ENCODE data around the gene PCCA.

Gene PCCA

GRCh38 chr13:100088644-100089464 is at the start of gene PCCA:
Gene PCCA, plus strand, starts transcription at chr13:100089093. Its CDS starts 28 bp downstream, at chr13:100089121.
- Histone ChIP-seq H3K27me3 (ENCODE audit: insufficient read depth, low read length) (no peaks in the 10 kb centered on the region), H3K27ac (ENCODE audit: low read depth, low read length) (peak within 1 kb of the TSS; percentile 11), H3K36me3 (ENCODE audit: insufficient read depth, low read length) (no peaks in the 10 kb centered on the region), H3K4me1 (ENCODE audit: control insufficient read depth, insufficient read depth, low read length, unreplicated experiment) (peaks cover 16% of the 10 kb centered on the region), H3K79me2 (ENCODE audit: control insufficient read depth, insufficient read depth, low read length, unreplicated experiment) (peaks cover 33% of the 10 kb centered on the region), H3K4me3 (ENCODE audit: low read depth, low read length) (peak within 1 kb of the TSS; percentile 80), H2AFZ (ENCODE audit: low read length, unreplicated experiment) (peak within 1 kb of the TSS; percentile 31)

- peaks cover 8% of the 10 kb centered on the region for H3K4me1 ChIP-seq (ENCODE audit: control insufficient read depth, insufficient read depth, low read length, unreplicated experiment)
- H3K27ac ChIP-seq (ENCODE audit: low read depth, low read length), result no peak overlapping the region
- H3K27me3 ChIP-seq (ENCODE audit: insufficient read depth, low read length), result no peaks in the 10 kb centered on the region
- H3K36me3 ChIP-seq (ENCODE audit: insufficient read depth, low read length), result no peaks in the 10 kb centered on the region
- H3K79me2 ChIP-seq (ENCODE audit: control insufficient read depth, insufficient read depth, low read length, unreplicated experiment), result no peaks in the 10 kb centered on the region
- H3K4me3 ChIP-seq (ENCODE audit: low read depth, low read length), result peak overlapping the region; percentile 50
- H2AFZ ChIP-seq (ENCODE audit: low read length, unreplicated experiment), result peak overlapping the region; percentile 80
Measured at GRCh38 chr13:100039740-100040139, 49.2 kb upstream of the PCCA start.

- H2AFZ ChIP-seq (ENCODE audit: low read length, unreplicated experiment), result peak overlapping the region; percentile 80
- H3K27me3 ChIP-seq (ENCODE audit: insufficient read depth, low read length), result no peaks in the 10 kb centered on the region
- H3K4me1 ChIP-seq (ENCODE audit: control insufficient read depth, insufficient read depth, low read length, unreplicated experiment), result peaks cover 8% of the 10 kb centered on the region
- H3K79me2 ChIP-seq (ENCODE audit: control insufficient read depth, insufficient read depth, low read length, unreplicated experiment), result no peaks in the 10 kb centered on the region
- H3K4me3 ChIP-seq (ENCODE audit: low read depth, low read length), result peak overlapping the region; percentile 50
- H3K27ac ChIP-seq (ENCODE audit: low read depth, low read length), result no peak overlapping the region
- no peaks in the 10 kb centered on the region for H3K36me3 ChIP-seq (ENCODE audit: insufficient read depth, low read length)
Measured at GRCh38 chr13:100040196-100040595, 48.7 kb upstream of the PCCA start.

GRCh38 chr13:100044936-100045335 is 44.0 kb upstream of the PCCA start:
- H3K36me3 ChIP-seq (ENCODE audit: insufficient read depth, low read length), result no peaks in the 10 kb centered on the region
- no peak overlapping the region for H3K4me3 ChIP-seq (ENCODE audit: low read depth, low read length)
- H3K4me1 ChIP-seq (ENCODE audit: control insufficient read depth, insufficient read depth, low read length, unreplicated experiment), result peaks cover 3% of the 10 kb centered on the region
- H3K79me2 ChIP-seq (ENCODE audit: control insufficient read depth, insufficient read depth, low read length, unreplicated experiment), result no peaks in the 10 kb centered on the region
- H3K27ac ChIP-seq (ENCODE audit: low read depth, low read length), result no peak overlapping the region
- no peak overlapping the region for H2AFZ ChIP-seq (ENCODE audit: low read length, unreplicated experiment)
- H3K27me3 ChIP-seq (ENCODE audit: insufficient read depth, low read length), result no peaks in the 10 kb centered on the region

- Histone ChIP-seq H3K4me1 (ENCODE audit: control insufficient read depth, insufficient read depth, low read length, unreplicated experiment) (no peaks in the 10 kb centered on the region), H3K36me3 (ENCODE audit: insufficient read depth, low read length) (no peaks in the 10 kb centered on the region), H2AFZ (ENCODE audit: low read length, unreplicated experiment) (no peak overlapping the region), H3K27ac (ENCODE audit: low read depth, low read length) (no peak overlapping the region), H3K79me2 (ENCODE audit: control insufficient read depth, insufficient read depth, low read length, unreplicated experiment) (no peaks in the 10 kb centered on the region), H3K4me3 (ENCODE audit: low read depth, low read length) (no peak overlapping the region), H3K27me3 (ENCODE audit: insufficient read depth, low read length) (no peaks in the 10 kb centered on the region)
Measured at GRCh38 chr13:100045355-100045754, 43.5 kb upstream of the PCCA start.

- H3K79me2 ChIP-seq (ENCODE audit: control insufficient read depth, insufficient read depth, low read length, unreplicated experiment), result no peaks in the 10 kb centered on the region
- no peak overlapping the region for H2AFZ ChIP-seq (ENCODE audit: low read length, unreplicated experiment)
- no peaks in the 10 kb centered on the region for H3K4me1 ChIP-seq (ENCODE audit: control insufficient read depth, insufficient read depth, low read length, unreplicated experiment)
- H3K27me3 ChIP-seq (ENCODE audit: insufficient read depth, low read length), result no peaks in the 10 kb centered on the region
- no peak overlapping the region for H3K27ac ChIP-seq (ENCODE audit: low read depth, low read length)
- H3K4me3 ChIP-seq (ENCODE audit: low read depth, low read length), result no peak overlapping the region
- H3K36me3 ChIP-seq (ENCODE audit: insufficient read depth, low read length), result no peaks in the 10 kb centered on the region
Measured at GRCh38 chr13:100051070-100051469, 37.8 kb upstream of the PCCA start.

- Histone ChIP-seq H3K4me1 (ENCODE audit: control insufficient read depth, insufficient read depth, low read length, unreplicated experiment) (no peaks in the 10 kb centered on the region), H3K79me2 (ENCODE audit: control insufficient read depth, insufficient read depth, low read length, unreplicated experiment) (no peaks in the 10 kb centered on the region), H3K36me3 (ENCODE audit: insufficient read depth, low read length) (no peaks in the 10 kb centered on the region), H3K27ac (ENCODE audit: low read depth, low read length) (no peak overlapping the region), H2AFZ (ENCODE audit: low read length, unreplicated experiment) (no peak overlapping the region), H3K4me3 (ENCODE audit: low read depth, low read length) (no peak overlapping the region), H3K27me3 (ENCODE audit: insufficient read depth, low read length) (peaks cover 12% of the 10 kb centered on the region; the same call in 1 of the 2 replicates)
Measured at GRCh38 chr13:100059827-100060226, 29.1 kb upstream of the PCCA start.

- H3K79me2 ChIP-seq (ENCODE audit: control insufficient read depth, insufficient read depth, low read length, unreplicated experiment), result no peaks in the 10 kb centered on the region
- H3K27ac ChIP-seq (ENCODE audit: low read depth, low read length), result no peak overlapping the region
- no peak overlapping the region for H3K4me3 ChIP-seq (ENCODE audit: low read depth, low read length)
- H3K36me3 ChIP-seq (ENCODE audit: insufficient read depth, low read length), result no peaks in the 10 kb centered on the region
- peaks cover 12% of the 10 kb centered on the region; the same call in 1 of the 2 replicates for H3K27me3 ChIP-seq (ENCODE audit: insufficient read depth, low read length)
- H3K4me1 ChIP-seq (ENCODE audit: control insufficient read depth, insufficient read depth, low read length, unreplicated experiment), result no peaks in the 10 kb centered on the region
- H2AFZ ChIP-seq (ENCODE audit: low read length, unreplicated experiment), result no peak overlapping the region
Measured at GRCh38 chr13:100063333-100063732, 25.6 kb upstream of the PCCA start.

- peaks cover 12% of the 10 kb centered on the region; the same call in 1 of the 2 replicates for H3K27me3 ChIP-seq (ENCODE audit: insufficient read depth, low read length)
- no peaks in the 10 kb centered on the region for H3K36me3 ChIP-seq (ENCODE audit: insufficient read depth, low read length)
- H2AFZ ChIP-seq (ENCODE audit: low read length, unreplicated experiment), result no peak overlapping the region
- no peak overlapping the region for H3K27ac ChIP-seq (ENCODE audit: low read depth, low read length)
- H3K4me1 ChIP-seq (ENCODE audit: control insufficient read depth, insufficient read depth, low read length, unreplicated experiment), result no peaks in the 10 kb centered on the region
- H3K79me2 ChIP-seq (ENCODE audit: control insufficient read depth, insufficient read depth, low read length, unreplicated experiment), result no peaks in the 10 kb centered on the region
- H3K4me3 ChIP-seq (ENCODE audit: low read depth, low read length), result no peak overlapping the region
Measured at GRCh38 chr13:100063906-100064305, 25.0 kb upstream of the PCCA start.

GRCh38 chr13:100068133-100068931 is 20.6 kb upstream of the PCCA start:
- no peak overlapping the region for H3K27ac ChIP-seq (ENCODE audit: low read depth, low read length)

More at GRCh38 chr13:100068133-100068931, 20.6 kb upstream of the PCCA start:
- no peaks in the 10 kb centered on the region for H3K36me3 ChIP-seq (ENCODE audit: insufficient read depth, low read length)
- no peaks in the 10 kb centered on the region for H3K79me2 ChIP-seq (ENCODE audit: control insufficient read depth, insufficient read depth, low read length, unreplicated experiment)
- H3K27me3 ChIP-seq (ENCODE audit: insufficient read depth, low read length), result peaks cover 4% of the 10 kb centered on the region; the same call in 1 of the 2 replicates
- H3K4me3 ChIP-seq (ENCODE audit: low read depth, low read length), result no peak overlapping the region
- no peak overlapping the region for H2AFZ ChIP-seq (ENCODE audit: low read length, unreplicated experiment)
- H3K4me1 ChIP-seq (ENCODE audit: control insufficient read depth, insufficient read depth, low read length, unreplicated experiment), result no peaks in the 10 kb centered on the region
